HG02970 (cell line): Measurements from ENCODE around the gene BEST3.
"Not testable (repeated sequence)": the region's sequence is repeated elsewhere in the genome, so short reads cannot be mapped to it uniquely, and the experiment has no call there.

Source experiments
- ATAC-seq: cut with Tn5 transposase; IDR thresholded peaks from one replicate; pipeline ENCODE4 v1.9.1; 2021; ENCODE audit warnings: mild to moderate bottlenecking, moderate library complexity, moderate number of reproducible peaks; ENCODE audit not compliant: unreplicated experiment, low FRiP score

Gene BEST3

GRCh38 chr12:69688471-69689427, 10.4 kb downstream of the BEST3 start:
- no peak for ATAC-seq

GRCh38 chr12:69688021-69688420, 11.1 kb downstream of the BEST3 start:
- ATAC-seq = no peak

- no peak for ATAC-seq
These were observed 11.7 kb downstream of the BEST3 start for GRCh38 chr12:69687390-69687789.

DNA sequence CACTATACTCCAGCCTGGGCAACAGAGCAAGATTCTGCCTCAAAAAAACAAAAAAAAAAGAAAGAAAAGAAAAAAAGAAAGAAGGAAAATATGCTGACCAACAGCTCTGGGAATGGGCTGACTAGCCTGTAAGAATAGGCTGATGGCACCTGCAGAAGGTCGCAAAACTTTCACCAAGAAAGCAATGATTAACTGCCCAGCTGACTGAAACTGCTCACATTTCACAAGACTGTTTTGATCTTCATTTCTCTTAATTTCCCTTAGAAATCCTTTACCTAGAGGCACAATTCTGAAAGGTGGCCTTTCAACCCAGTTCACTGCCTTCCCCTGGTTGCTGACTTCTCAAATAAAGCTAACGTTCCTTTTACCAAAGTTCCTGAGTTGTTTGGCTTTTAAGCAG, 12.4 kb downstream of the BEST3 start:
- no peak for ATAC-seq

- no peak for ATAC-seq
These were observed 13.3 kb downstream of the BEST3 start for GRCh38 chr12:69685810-69686209.

DNA sequence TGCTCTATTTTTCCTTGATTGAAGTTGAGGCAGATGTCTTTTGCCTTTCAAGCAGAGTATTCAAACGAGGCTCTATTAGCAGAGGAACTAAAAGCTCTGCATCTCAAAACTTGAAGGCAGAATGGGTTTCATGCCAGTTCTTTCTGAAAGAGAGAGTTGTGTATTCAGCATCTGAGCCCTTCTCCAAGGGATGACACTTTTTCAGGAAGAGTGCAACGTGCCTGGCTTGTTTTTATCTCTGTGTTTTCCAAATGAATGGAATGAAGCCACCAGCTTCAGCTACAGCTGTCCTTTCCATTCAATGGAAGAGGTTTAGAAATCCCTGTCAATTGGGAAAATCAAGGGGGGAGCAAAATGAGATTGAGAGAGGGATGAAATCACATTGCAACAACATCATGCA, 14.6 kb downstream of the BEST3 start:
- ATAC-seq = no peak

DNA sequence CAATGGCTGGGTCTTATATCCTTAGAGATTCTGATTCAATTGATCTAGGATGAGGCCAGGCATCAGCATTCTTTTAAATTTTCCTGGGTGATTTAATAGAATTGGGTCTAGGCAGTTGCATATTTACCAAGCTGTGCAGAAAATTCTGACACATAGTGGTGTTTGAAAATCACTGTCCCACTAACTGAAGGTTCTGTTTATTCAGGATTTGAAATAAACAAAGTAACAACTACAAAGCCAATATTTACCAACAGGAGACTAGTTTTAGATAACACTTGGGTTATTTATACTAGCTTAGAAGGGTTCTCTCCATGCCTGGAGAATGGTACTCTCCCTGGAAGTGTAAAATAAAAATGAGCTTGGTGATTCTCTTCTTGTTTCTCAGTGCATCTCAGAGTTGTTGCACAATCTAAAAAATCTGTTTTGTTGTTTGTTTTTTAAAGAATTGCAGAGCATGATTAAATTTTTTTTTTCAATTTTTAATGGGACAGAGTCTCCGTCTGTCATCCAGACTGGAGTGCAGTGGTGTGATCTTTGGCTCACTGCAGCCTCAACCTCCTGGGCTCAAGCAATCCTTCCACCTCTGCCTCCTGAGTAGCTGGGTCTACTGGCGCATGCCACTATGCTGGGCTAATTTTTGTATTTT, 16.9 kb downstream of the BEST3 start:
- ATAC-seq = no peak

DNA sequence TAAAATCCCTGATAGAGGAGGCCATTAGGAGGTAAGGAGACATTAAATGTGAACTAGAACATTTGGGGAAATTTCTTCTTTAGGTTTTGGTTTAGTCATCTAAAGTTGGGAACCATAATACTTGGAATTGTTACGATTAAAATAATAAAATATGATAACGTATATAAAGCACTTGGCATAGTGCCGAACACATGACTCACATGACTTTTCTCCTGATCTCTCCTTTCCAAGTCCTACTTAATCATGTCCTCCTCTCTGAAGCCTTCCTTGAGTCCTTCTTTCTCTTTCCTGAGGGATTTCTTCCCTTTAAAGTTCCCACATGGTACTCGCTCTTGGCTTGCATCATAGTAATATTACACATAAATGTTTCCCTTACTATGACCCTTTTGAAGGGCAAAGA, 20.0 kb downstream of the BEST3 start:
- no peak for ATAC-seq

DNA sequence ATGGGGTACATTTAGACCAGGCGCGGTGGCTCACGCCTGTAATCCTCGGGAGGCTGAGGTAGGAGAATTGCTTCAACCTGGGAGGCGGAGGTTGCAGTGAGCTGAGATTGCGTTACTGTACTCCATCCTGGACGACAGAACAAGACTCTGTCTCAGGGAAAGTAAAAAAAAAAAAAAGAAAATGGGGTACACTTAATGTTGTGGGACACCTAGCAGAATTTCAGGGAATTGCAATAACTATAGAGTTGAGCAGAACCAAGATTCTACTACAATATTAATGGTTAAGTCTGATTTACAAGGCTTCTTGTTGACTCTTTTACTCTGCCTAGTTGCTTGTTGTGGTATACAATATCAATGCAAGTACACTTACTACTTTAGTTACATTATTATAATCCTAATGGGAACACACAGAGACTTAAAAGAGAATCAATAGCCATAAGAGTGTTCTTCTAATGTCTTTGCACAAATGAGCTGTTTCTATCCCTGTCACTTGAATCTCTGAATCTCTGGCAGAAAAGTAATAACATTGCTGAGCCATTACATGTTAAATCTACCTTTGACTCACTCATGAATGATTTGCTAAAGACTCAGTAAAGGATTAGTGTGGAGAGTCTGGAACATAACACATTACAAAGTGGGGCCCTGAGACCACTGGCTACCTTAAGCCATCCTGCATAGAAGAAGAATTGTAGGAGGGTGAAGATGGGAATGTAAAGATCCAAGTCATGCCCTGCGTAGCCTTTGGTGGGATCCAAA, 22.7 kb downstream of the BEST3 start:
- ATAC-seq = no peak

- no peak for ATAC-seq
These were observed 26.9 kb downstream of the BEST3 start for GRCh38 chr12:69672195-69672594.

- no peak for ATAC-seq
These were observed 27.5 kb downstream of the BEST3 start for GRCh38 chr12:69671597-69671996.

GRCh38 chr12:69666798-69667197, 32.3 kb downstream of the BEST3 start:
- ATAC-seq = no peak

GRCh38 chr12:69664930-69665377, 34.1 kb downstream of the BEST3 start:
- not testable (repeated sequence) for ATAC-seq

DNA sequence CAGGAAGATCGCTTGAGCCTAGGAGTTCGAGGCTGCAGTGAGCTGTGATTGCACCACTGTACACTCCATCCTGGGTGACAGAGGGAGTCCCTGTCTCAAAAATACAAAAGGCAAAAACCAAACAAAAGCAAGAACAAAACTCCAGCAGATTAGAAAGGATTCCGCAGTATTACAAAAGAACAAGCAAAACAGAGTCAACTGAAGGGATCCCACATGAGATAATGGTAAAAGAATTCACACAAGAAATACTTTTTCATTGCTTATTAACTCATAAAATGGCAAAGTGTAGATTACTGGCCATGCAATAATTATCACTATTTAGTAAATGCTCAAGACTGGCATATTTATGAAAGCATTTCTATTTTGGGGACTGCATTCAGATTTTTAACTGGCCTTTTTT, 35.4 kb downstream of the BEST3 start:
- ATAC-seq = no peak

DNA sequence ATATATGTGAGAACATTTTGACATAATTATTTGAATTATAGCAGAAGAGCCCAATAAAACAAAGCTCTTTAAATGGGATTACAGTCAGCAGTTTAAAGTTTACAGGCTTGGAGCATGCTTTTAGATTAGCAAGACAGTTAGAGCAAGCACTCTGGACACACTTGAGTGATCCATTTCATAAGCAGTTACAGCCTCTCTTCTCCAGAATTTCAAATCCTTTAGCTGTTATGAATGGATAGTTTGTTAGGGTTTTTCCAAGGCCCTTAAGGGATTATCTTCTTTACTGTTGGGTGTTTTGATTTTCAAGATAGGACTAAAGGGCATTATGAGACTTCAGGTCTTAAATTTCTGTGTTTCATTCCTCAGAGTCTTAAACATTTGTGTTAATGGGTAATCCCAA, 36.3 kb downstream of the BEST3 start:
- ATAC-seq = no peak

DNA sequence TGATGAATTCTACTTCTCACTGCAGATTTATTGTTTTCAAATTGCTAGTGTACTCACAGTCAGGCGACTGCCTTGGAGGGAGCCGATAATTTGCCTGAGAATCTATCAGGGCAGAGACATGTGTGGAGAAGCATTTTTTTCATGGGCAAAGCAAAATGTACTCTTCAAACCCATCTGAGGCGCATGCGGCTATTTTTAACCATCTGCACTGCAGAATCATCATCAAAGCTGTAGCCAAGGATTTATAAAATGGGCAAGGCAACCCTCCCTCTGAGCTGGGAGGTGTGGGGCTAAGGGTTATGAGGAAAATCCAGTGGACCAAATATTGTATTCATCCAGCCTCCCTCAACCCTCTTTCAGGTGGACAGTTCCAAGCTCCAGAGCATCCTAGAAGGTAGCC, 37.7 kb downstream of the BEST3 start:
- ATAC-seq = no peak

- ATAC-seq = no peak
These were observed 38.8 kb downstream of the BEST3 start for GRCh38 chr12:69660164-69660863.

GRCh38 chr12:69658203-69658602, 40.9 kb downstream of the BEST3 start:
- ATAC-seq = no peak

GRCh38 chr12:69657376-69658137, 41.5 kb downstream of the BEST3 start:
- no peak for ATAC-seq
